Transverse colon (tissue), 4 donors: ENCODE data around the gene EVC. TPM values are rescaled to one million over a fixed set of nuclear protein-coding genes. Genes with fewer than 3 reads are reported as not detected.
A peak's percentile ranks its signal among the peaks of the same experiment; 100 is the strongest.

ENCODE experiments used
- DNase-seq: peaks from one replicate; pipeline ENCODE4 v3.0.0-alpha.2; 2019
- H3K27ac ChIP-seq, 4 donors: fragments of 200-600 bp; sonication (generic); 2 replicates each; pipeline ENCODE4 v1.5.1; 2016 to 2018; ENCODE audit warnings: inconsistent platforms in 4 of 4
- H3K27me3 ChIP-seq: fragments of 200-600 bp; sonication (generic); 2 replicates; pipeline ENCODE4 v1.5.1; 2017; ENCODE audit warnings: inconsistent platforms
- H3K36me3 ChIP-seq, 4 donors: fragments of 200-600 bp; sonication (generic); 2 replicates each; pipeline ENCODE4 v1.5.1; 2017 to 2019; ENCODE audit warnings: inconsistent platforms in 4 of 4
- H3K4me1 ChIP-seq, 4 donors: fragments of 200-600 bp; sonication (generic); 2 replicates each; pipeline ENCODE4 v1.5.1; 2017 to 2020; ENCODE audit warnings: inconsistent platforms in 4 of 4
- H3K4me3 ChIP-seq, 4 donors: fragments of 200-600 bp; sonication (generic); 1 replicate in 1 of 4; 2 replicates in 3 of 4; pipeline versions ENCODE4 v1.5.1 to v1.6.1; 2017 to 2019; ENCODE audit warnings: inconsistent platforms in 4 of 4
- H3K9me3 ChIP-seq, 2 donors: fragments of 200-600 bp; sonication (generic); 2 replicates each; pipeline ENCODE4 v1.5.1; 2017 to 2019; ENCODE audit warnings: inconsistent platforms in 2 of 2
- CTCF ChIP-seq, 5 experiments: fragments of 200-600 bp in 3 of 5; fragments of 450-650 bp in 2 of 5; sonication (generic) in 3 of 5; IDR thresholded peaks; 1 replicate in 2 of 5; 2 replicates in 3 of 5; pipeline ENCODE4 v1.5.1; 2016 to 2017; ENCODE audit warnings: antibody characterized with exemption in 5 of 5, inconsistent platforms in 3 of 5, mild to moderate bottlenecking in 2 of 5, moderate library complexity in 1 of 5
- EP300 ChIP-seq: sonication (generic); formaldehyde crosslinking; IDR thresholded peaks from one replicate; pipeline ENCODE4 v1.6.1; 2017; ENCODE audit warnings: antibody characterized with exemption, low read depth
- POLR2A ChIP-seq: fragments of 450-650 bp; IDR thresholded peaks from one replicate; pipeline ENCODE4 v1.6.1; 2016; ENCODE audit warnings: antibody characterized with exemption, mild to moderate bottlenecking, moderate library complexity
- POLR2AphosphoS5 ChIP-seq, 3 donors: sonication (generic); formaldehyde crosslinking; IDR thresholded peaks; one replicate each; pipeline ENCODE4 v1.6.1; 2016; ENCODE audit warnings: antibody characterized with exemption in 3 of 3
- WGBS, 2 donors: methylation state at CpG; one replicate each; pipeline ENCODE4 v1.1.5; 2018; ENCODE audit warnings: low coverage in 1 of 2; 5-methylcytosine and 5-hydroxymethylcytosine counted together
- in situ Hi-C, 4 donors: fragments of 200-750 bp; cut with MboI; loops; one replicate each; pipeline versions ENCODE4 v1.15.0 to v1.15.1; 2017; ENCODE audit warnings: low sequenced_read_pairs in 3 of 4, low pct_ligation_motif_present in 1 of 4, low pct_unique_long_range_greater_than_20kb in 1 of 4
- intact Hi-C: fragments of 100-400 bp; cut with DNase I; formaldehyde crosslinking; loops from one replicate; pipeline ENCODE4 v1.15.1; 2023; ENCODE audit warnings: low total_unique reads
- total RNA-seq, 4 donors: library from RNA; depleted of rRNA; stranded (reverse); fragments of >200 nt; gene quantifications; one replicate each; pipeline ENCODE4 v1.1.0, GENCODE V29; 2016

EVC gene
- total RNA-seq, 4 donors from 2014 or later, result 6.0 to 45.8 (median 12.0) TPM

DNA sequence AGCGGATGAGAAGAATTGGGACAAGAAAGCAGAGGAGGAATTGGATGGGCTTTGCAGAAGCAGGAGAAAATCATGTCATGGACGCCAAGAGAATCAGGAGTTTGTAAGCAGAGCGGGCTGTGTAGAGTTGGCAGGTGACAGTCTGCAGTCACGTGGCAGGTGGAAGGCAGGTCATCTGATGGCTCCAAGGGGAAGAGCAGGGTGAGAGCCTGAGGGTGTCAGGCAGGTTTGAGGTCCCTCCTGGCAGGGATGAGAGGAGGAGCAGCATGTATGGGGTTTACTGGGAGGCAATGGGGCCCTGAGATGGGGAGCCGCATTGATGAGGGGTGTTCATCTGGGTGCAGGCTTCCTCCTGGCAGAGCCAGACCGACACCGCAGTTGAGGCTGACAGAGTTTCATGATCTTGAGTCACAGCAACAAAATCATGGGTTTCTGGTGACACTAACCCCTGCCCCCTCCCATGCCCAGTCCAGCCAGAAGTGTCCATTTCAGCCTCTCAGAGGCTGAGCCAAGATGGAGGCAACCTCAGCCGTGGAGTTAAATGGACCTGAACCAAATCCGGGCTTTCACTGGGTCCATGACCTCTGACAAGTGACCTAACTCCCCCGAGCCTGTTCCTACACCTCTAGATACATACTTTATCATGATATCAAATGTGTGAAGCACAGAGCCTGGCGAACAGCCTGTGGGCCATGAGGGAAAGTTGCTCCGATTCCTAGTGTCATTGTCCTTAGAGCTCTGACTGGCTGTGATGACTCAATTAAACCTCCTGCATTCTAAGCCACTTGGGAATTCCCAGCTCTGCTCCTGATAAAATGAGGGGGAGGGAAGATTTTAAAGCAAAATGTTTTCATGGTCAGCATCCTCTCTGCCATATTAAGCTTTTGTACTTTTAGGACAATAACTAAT lies 36.1 kb downstream of the EVC start:
- H3K9me3 ChIP-seq, result no peaks in the 10 kb centered on the region
- 69 to 78% methylated on average over 4 to 11 of the region's 12 CpGs for WGBS, 2 donors
- TF ChIP-seq EP300 (no peak), CTCF (IDR thresholded peaks at IDR 0.05) (no peak), POLR2AphosphoS5 (IDR thresholded peaks at IDR 0.05) (no peak), POLR2A (no peak)
- intact Hi-C loops, result no loop called here
- in situ Hi-C loops, result no loop called here
- DNase-seq, result no peak
- no peak overlapping the region for H3K4me3 ChIP-seq
- H3K4me1 ChIP-seq, result no peaks in the 10 kb centered on the region
- H3K36me3 ChIP-seq, result no peaks in the 10 kb centered on the region
- H3K27ac ChIP-seq, result peak overlapping the region in 1 of 4 donors; percentile 21
- H3K27me3 ChIP-seq, result no peaks in the 10 kb centered on the region

DNA sequence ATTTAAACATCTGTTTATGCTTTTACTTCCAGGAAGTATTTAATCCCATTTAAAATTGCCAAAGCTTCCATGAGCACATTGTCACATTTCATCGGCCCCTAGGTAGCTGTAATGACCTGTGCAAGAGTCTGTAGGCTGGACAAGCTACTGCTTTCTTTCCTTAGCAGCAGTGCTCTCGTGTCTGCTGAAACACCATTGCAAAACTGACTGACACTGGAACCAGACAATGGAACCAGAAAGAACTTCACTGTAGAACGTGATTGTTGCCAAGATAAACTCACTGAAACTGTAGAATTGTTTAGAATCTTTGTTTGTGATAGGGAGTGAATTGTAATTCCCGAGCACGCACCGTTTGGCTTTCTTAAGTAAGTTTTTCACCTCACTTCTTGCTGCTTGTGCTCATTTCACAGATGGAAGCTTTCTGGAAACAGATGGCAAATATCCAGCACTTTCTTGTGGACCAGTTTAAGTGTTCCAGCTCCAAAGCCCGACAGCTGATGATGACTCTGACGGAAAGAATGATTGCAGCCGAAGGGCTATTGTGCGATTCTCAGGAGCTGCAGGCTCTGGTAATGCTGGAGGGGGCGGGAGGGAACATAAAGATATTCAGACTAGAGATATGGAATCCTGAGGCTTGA lies 36.9 kb downstream of the EVC start:
- H3K27me3 ChIP-seq, result no peaks in the 10 kb centered on the region
- in situ Hi-C loops (no loop called here), intact Hi-C loops (no loop called here)
- H3K36me3 ChIP-seq, result no peaks in the 10 kb centered on the region
- peak overlapping the region in 2 of 4 donors; percentile 21 to 33 for H3K27ac ChIP-seq
- TF ChIP-seq EP300 (no peak), POLR2A (no peak), POLR2AphosphoS5 (IDR thresholded peaks at IDR 0.05) (no peak), CTCF (IDR thresholded peaks at IDR 0.05) (no peak)
- H3K9me3 ChIP-seq, result no peaks in the 10 kb centered on the region
- 56 to 57% methylated on average over 9 to 11 of the region's 11 CpGs for WGBS, 2 donors
- H3K4me3 ChIP-seq, result no peak overlapping the region
- no peaks in the 10 kb centered on the region for H3K4me1 ChIP-seq
- DNase-seq, result no peak

DNA sequence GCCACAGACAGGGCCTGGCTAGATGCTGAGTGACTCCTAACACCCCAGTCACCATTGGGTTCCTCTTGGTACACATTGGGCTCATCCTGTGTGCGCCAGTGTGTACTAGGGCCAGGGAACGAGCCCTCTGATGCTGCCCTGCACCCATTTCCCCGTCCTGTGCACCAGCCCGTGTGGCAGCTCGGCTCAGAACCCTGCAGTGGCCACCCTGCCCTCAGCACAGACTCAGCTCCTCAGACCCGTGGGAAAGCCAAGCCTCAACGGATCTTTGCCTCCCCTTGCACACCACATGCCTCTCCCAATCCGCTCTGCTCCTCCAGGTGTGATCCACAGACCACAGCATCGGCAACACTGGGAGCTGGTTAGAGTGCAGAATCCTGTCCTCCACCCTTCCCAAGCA lies 38.6 kb downstream of the EVC start:
- WGBS, 2 donors, result 84% methylated on average over 9 of the region's 9 CpGs; no CpG with 5 or more reads in 1 of the 2 donors

GRCh38 chr4:5750052-5750945 lies 39.3 kb downstream of the EVC start:
- H3K27ac ChIP-seq, result no peak overlapping the region

More for the DNA sequence above, 38.6 kb downstream of the EVC start:
- Histone ChIP-seq H3K4me1 (no peaks in the 10 kb centered on the region), H3K27ac (no peak overlapping the region), H3K9me3 (no peaks in the 10 kb centered on the region), H3K27me3 (no peaks in the 10 kb centered on the region), H3K36me3 (no peaks in the 10 kb centered on the region), H3K4me3 (no peak overlapping the region)
- no peak for DNase-seq
- intact Hi-C loops, result no loop called here
- TF ChIP-seq POLR2AphosphoS5 (IDR thresholded peaks at IDR 0.05), result no peak
- in situ Hi-C loops, result no loop called here

More at GRCh38 chr4:5750052-5750945, 39.3 kb downstream of the EVC start:
- Histone ChIP-seq H3K9me3 (no peaks in the 10 kb centered on the region), H3K27me3 (no peaks in the 10 kb centered on the region), H3K36me3 (no peaks in the 10 kb centered on the region), H3K4me3 (no peak overlapping the region), H3K4me1 (no peaks in the 10 kb centered on the region)
- TF ChIP-seq CTCF (IDR thresholded peaks at IDR 0.05) (no peak), POLR2A (no peak), POLR2AphosphoS5 (IDR thresholded peaks at IDR 0.05) (no peak), EP300 (no peak)
- no peak for DNase-seq
- in situ Hi-C loops, result no loop called here
- 91 to 100% methylated on average over 4 to 10 of the region's 10 CpGs for WGBS, 2 donors
- intact Hi-C loops, result no loop called here
